Activated B cell treated with CpG ODN at 0.5 μM for 24 hours (primary cell): Measurements from ENCODE around the gene HIVEP3. TPM values are rescaled to one million over a fixed set of nuclear protein-coding genes. Genes with fewer than 3 reads are reported as not detected.
A peak's percentile ranks its signal among the peaks of the same experiment; 100 is the strongest.

Source experiments
- ATAC-seq: fragments of 200-7000 bp; cut with Tn5 transposase; one replicate; pipeline ENCODE4 v1.10.0; 2021; ENCODE audit warnings: low read depth, mild to moderate bottlenecking, moderate library complexity
- CTCF ChIA-PET: fragments of 350-600 bp; sonication (Branson Sonifier 250); formaldehyde crosslinking; loops from one replicate; lab custom pipeline; 2021; ENCODE audit warnings: antibody characterized with exemption; lab: Charles Lee
- POLR2A ChIA-PET: fragments of 350-600 bp; sonication (Branson Sonifier 250); formaldehyde crosslinking; loops from one replicate; lab custom pipeline; 2021; ENCODE audit warnings: antibody characterized with exemption; lab: Charles Lee
- DNase-seq: peaks from one replicate; pipeline ENCODE4 v3.0.0; 2022
- H3K27ac Mint-ChIP-seq: one replicate; pipeline ENCODE4 v1.8.0; 2020; ENCODE audit warnings: mixed read lengths
- H3K27me3 Mint-ChIP-seq: one replicate; pipeline ENCODE4 v1.8.0; 2021; ENCODE audit warnings: mixed read lengths
- H3K36me3 Mint-ChIP-seq: one replicate; pipeline ENCODE4 v1.8.0; 2021; ENCODE audit warnings: low read depth, mixed read lengths
- H3K4me1 Mint-ChIP-seq: one replicate; pipeline ENCODE4 v1.8.0; 2021; ENCODE audit warnings: mixed read lengths
- H3K4me3 Mint-ChIP-seq: one replicate; pipeline ENCODE4 v1.8.0; 2020; ENCODE audit warnings: mild to moderate bottlenecking, mixed read lengths
- H3K9me3 Mint-ChIP-seq: one replicate; pipeline ENCODE4 v1.8.0; 2020; ENCODE audit warnings: mixed read lengths
- CTCF ChIP-seq: fragments of 200-600 bp; IDR thresholded peaks from one replicate; pipeline ENCODE4 v1.8.0; 2022; ENCODE audit warnings: antibody characterized with exemption, mild to moderate bottlenecking
- intact Hi-C: fragments of 100-400 bp; cut with micrococcal nuclease; formaldehyde crosslinking; loops from one replicate; pipeline ENCODE4 v1.15.1; 2024
- total RNA-seq: library from RNA; stranded (reverse); gene quantifications from 2 replicates; pipeline ENCODE4 v1.2.3, GENCODE V29; 2022

HIVEP3 gene
- total RNA-seq, 1 donor from 2014 or later = 14.4 TPM

DNA sequence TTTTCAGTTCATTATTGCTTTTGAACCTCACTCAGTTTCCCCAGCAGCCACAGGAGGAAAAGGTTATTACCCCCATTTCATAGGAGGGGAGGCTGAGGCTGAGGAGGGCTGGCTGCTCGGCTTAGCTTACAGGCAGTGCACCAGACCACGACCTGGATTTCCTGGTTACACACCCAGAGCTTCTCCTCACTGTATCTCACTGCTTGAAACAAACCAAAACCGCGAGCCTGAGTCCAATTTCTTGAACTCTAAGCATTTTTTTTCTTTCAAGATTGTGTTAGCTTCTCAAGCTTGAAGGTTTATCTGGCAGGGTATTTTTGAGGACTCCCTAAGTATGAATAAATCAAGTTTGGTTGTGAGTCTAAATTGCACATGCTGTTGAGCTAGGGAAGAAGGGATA is 245.3 kb downstream of the HIVEP3 start:
- DNase-seq (no peak), ATAC-seq (peak; percentile 82)
- Mint-ChIP-seq H3K27me3 (no peaks in the 10 kb centered on the region), H3K36me3 (no peaks in the 10 kb centered on the region), H3K4me3 (peak overlapping the region; percentile 67), H3K4me1 (peaks cover 72% of the 10 kb centered on the region), H3K27ac (peak overlapping the region; percentile 68), H3K9me3 (no peaks in the 10 kb centered on the region)
- no peak for TF ChIP-seq CTCF
- POLR2A ChIA-PET = interaction anchor here (0.7 to 2.9 kb wide), 12 partner anchors 8 to 131 kb away, joined by 3 to 31 read pairs (median 6); no protein-coding TSS in a partner anchor
- intact Hi-C loops = loop anchor here (1.0 to 2.0 kb wide), 2 partner anchors 11 to 55 kb away; no protein-coding TSS in a partner anchor
- CTCF ChIA-PET = interaction anchor here (1.0 to 2.1 kb wide), 7 partner anchors 9 to 99 kb away, joined by 3 to 8 read pairs (median 3); no protein-coding TSS in a partner anchor

DNA sequence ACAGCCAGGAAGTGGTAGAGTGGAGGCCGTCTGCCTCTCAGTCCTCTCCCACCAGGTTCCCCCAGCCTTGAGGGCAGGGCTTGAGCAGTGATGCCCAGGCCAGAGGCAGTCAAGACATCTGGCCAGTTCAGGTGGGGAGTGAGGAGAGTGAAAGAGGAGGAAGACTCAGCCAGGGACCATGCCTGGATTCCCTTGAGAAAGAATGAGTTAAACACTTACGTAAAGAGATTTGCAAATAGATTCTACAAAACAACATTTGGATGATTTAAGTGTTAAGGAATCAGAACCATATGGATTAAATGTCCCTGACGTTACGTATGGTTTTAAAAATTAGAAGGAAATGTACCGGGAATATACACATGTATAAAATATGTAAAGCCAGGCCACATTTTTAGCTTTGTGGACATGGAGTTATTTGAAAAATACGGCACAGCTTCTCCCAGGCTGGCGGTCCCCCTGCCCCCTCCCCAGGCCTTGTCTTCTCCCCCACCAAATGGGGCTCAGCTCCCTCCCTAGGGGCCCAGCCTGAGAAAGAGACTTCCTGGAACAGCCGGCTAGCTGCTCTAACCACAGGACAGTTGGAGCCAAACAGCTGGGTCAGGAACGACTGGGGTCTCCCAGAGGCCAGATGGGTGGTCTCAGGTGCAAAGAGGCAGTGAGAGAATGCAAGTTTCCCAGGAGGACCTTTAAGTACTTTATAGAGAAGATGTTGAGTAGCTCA is 245.9 kb downstream of the HIVEP3 start:
- Mint-ChIP-seq H3K9me3 (no peaks in the 10 kb centered on the region), H3K4me1 (peaks cover 74% of the 10 kb centered on the region), H3K27me3 (no peaks in the 10 kb centered on the region), H3K4me3 (peak overlapping the region; percentile 67), H3K36me3 (no peaks in the 10 kb centered on the region), H3K27ac (peak overlapping the region; percentile 68)
- ChIA-PET POLR2A (interaction anchor here (0.6 to 2.9 kb wide), 12 partner anchors 8 to 131 kb away, joined by 3 to 31 read pairs (median 5); no protein-coding TSS in a partner anchor), CTCF (interaction anchor here (1.0 to 2.1 kb wide), 7 partner anchors 8 to 98 kb away, joined by 3 to 8 read pairs (median 3); no protein-coding TSS in a partner anchor)
- no peak for TF ChIP-seq CTCF
- no peak for ATAC-seq
- intact Hi-C loops = loop anchor here (1.0 to 2.0 kb wide), 2 partner anchors 10 to 56 kb away; no protein-coding TSS in a partner anchor
- DNase-seq = no peak

GRCh38 chr1:41672173-41672572 is 246.5 kb downstream of the HIVEP3 start:
- DNase-seq (no peak), ATAC-seq (no peak)
- TF ChIP-seq CTCF = no peak
- H3K27ac Mint-ChIP-seq = peak overlapping the region; percentile 68
- CTCF ChIA-PET = interaction anchor here (1.5 to 2.1 kb wide), 2 partner anchors 27 to 50 kb away, joined by 3 to 8 read pairs; no protein-coding TSS in a partner anchor
- H3K36me3 Mint-ChIP-seq = no peaks in the 10 kb centered on the region
- H3K4me1 Mint-ChIP-seq = peaks cover 76% of the 10 kb centered on the region
- no peaks in the 10 kb centered on the region for H3K27me3 Mint-ChIP-seq
- intact Hi-C loops = loop anchor here (2.0 kb wide), 1 partner anchor 57 kb away; no protein-coding TSS in a partner anchor
- no peaks in the 10 kb centered on the region for H3K9me3 Mint-ChIP-seq
- POLR2A ChIA-PET = interaction anchor here (0.6 to 2.9 kb wide), 5 partner anchors 9 to 79 kb away, joined by 3 to 31 read pairs (median 6); no protein-coding TSS in a partner anchor
- no peak overlapping the region for H3K4me3 Mint-ChIP-seq

DNA sequence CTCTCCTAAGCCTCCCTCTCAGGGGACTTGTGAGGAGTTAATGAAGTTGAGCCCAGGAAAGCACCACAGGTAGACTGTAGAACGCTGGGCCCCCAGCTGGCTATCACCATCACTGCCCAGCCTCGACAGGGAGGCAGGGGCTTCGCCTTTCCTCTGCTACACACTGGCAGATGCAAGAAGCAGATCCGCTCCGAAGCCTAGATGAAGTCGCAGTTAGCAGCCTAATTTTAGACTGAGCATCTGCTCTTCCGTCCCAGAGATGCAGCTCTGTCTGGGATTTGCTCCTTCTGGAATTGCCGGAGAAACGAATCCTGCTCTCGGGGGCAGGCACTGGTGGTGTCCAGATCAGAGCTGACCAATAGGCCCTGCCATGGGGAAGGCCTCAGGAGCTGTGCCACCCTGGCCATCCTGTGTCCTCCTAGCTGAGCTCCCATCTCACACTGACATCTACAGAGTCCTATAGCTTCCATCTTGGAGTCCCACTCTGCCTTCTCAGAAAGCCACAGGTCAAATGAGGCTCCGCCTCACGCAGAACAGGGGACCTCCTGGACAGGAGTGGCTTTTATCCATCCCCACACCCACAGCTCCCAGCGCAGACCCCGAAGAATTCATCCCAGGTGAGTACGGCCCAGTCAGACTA is 247.5 kb downstream of the HIVEP3 start:
- Mint-ChIP-seq H3K4me3 (no peak overlapping the region), H3K9me3 (no peaks in the 10 kb centered on the region), H3K27me3 (no peaks in the 10 kb centered on the region), H3K27ac (peak overlapping the region; percentile 32), H3K36me3 (no peaks in the 10 kb centered on the region), H3K4me1 (peaks cover 84% of the 10 kb centered on the region)
- ChIA-PET POLR2A (interaction anchor here (1.2 kb wide), 1 partner anchor 10 kb away, joined by 4 read pairs; no protein-coding TSS in a partner anchor), CTCF (no interaction called here)
- no peak for DNase-seq
- no peak for TF ChIP-seq CTCF
- intact Hi-C loops = no loop called here
- no peak for ATAC-seq
